Measurements from ENCODE around the gene CNFN.

CNFN gene

GRCh38 chr19:42407816-42408175 lies 17.7 kb upstream of the CNFN start:
- DNase-seq = no peak

GRCh38 chr19:42407085-42407815 lies 17.2 kb upstream of the CNFN start:
- DNase-seq = no peak

- no peak for DNase-seq
Measured at GRCh38 chr19:42406111-42406510, 16.0 kb upstream of the CNFN start.

- no peak for DNase-seq
Measured at GRCh38 chr19:42403586-42403985, 13.5 kb upstream of the CNFN start.

- DNase-seq = no peak
Measured at GRCh38 chr19:42402376-42403116, 12.4 kb upstream of the CNFN start.

- DNase-seq = peak; percentile 50 to 69 (median 63)
Measured at GRCh38 chr19:42401365-42402303, 11.5 kb upstream of the CNFN start.

DNA sequence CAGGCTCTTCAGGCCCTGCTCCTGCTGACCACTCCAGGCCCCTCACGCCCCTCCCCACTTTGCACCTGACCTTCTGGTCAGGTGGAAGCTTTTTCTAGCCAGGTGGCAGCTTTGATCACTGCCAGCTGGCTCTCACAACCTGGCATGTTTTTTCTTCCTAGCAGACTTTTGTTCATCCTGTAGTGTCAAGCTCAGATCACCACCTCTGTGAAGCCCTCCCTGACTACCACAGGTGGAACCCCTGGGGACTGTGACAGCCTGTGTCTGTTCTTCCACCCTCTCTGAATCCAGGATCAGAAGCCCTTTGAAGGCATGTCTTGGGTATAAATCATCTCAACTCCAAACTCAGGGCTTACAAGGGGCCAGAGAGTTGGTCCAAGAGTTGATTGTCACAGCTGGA lies 10.3 kb upstream of the CNFN start:
- DNase-seq = no peak

DNA sequence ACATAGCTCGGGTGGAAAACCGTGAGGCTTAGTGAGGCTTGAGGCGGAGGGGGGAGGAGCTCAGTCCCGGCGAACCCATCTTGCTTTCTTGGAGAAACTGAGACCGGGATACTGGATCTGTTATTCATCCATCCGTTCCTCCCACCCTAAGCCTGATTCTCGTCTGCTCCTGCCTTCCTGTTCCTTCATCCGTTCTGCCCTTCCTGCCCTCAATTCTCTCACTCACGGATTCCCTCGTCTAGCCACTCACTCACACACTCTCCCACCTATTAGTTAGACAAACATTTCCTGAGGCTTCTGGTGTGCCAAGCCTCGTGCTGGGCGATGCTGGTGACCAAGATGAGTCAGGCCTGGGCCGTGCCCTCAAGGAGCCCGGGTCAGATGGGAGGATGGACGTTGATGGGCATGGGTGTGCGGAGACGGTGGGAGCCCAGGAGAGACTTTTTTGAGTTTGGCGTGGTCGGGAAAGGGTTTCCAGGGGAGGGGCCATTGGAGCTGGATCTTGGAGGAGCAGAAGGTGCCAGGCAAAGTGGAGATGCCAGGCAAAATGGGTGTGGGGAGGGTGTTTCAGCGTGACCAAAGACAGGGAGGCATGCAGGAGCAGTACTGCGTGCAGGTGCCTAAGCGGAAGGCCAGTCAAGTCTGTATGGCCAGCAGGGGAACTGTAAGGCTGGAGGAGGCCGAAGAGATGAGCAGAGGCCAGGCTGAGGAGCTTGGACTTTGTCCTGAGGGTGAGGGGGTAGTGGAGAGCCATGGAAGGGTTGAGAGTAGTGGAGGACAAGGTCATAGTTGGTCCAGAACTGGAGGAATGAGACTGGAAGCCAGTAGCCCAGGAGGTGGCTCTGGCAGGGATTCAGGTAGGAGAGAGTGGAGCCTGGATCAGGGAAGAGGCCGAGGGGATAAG lies 7.4 kb upstream of the CNFN start:
- no peak for DNase-seq

DNA sequence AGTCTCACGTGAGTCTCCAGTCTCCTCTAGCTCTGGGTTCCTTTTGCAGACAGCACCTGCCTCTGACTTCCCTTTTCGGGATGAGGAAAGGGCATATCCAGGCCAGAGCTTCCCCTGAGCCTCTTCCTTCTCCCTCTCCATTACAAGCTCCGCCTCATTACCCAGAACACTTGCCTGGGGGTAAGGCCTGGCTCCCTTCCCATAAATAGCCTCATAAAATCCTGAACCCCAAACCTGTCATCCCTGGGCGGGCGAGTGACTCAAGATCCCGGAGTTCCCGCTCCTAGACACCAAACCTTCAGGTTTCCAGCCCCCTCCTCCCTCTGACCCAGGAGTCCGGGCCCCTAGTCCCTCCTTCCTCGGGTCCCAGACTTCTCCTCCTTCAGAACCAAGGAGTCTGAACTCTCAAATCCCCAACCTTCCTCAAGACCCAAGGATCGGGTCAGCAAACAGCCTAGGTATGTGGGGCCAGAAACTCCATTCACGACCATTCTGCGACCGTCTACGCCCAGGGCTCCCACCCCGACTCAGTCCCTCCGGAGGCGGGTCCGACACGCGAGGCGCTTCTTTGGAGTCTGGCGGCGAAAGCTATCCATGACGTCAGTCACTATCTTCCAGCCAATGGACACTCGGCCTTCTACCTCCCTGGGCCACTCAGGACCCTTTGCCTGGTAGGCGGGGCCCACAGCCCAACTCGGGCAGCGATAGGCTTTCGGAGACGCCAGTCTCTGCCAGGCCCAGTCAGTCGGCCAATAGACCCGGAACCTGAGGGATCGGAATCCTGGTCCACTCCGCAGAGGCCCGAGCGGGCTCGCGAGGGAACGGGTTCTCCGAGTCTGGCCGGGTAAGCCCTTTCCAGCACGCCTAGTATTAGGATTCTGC lies 6.5 kb upstream of the CNFN start:
- DNase-seq = peak; percentile 76 to 86 (median 84)

- no peak for DNase-seq
Measured at GRCh38 chr19:42394751-42395150, 4.7 kb upstream of the CNFN start.

DNA sequence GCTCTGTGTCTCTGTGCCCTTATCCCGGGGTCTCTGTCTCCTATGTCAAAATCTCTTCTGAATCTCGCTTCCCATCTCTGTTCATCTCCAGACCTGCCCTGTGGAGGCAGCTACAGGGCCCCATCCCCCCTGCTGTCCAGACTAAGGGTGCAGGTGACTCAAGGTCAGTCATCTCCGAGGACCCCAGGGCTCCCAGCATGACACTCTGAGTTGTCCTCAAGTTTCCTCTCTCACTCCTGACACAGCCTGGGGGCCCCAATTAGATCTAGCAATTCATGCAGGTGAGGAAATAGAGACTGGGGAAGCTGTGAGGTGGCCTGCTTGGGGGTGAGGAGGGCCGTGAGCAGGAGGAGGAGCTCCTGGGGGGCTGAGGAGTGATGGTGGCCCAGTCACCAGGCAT lies 2.1 kb upstream of the CNFN start:
- no peak for DNase-seq

DNA sequence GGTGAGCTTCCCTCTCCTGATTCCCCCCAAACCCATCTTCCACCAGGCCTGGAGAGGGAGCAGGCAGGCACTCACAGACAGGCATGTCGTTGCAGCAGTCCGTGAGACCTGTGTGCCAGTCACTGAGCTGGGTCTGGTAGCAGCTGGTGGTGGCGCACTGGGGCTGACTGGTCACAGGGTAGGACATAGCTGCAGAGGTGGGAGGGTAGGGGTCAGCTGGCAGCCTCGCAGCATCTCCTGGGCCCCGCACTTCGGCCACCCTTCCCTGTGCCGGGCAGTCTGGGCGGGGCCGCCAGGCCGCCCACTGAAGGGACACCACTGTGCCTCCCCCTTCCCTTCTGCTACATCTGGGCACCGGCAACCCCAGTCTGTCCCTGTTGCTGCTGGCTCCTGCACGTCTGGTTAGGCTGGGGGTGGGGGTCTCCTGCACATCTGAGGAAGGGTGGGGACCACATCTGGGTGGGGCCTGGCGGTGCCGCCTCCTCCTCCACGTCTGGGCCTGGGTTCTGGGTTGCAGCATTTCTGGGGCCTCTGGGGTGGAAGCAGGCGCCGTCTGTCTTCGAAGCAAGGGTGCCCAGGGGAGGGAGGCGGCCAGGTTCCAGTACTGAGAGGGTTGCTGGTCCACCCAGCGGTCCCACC lies 1.1 kb downstream of the CNFN start:
- no peak for DNase-seq

GRCh38 chr19:42386974-42387707 lies 3.0 kb downstream of the CNFN start:
- peak in 3 of 4 experiments; percentile 26 to 64 (median 29) for DNase-seq

GRCh38 chr19:42380155-42380554 lies 9.9 kb downstream of the CNFN start:
- no peak for DNase-seq

DNA sequence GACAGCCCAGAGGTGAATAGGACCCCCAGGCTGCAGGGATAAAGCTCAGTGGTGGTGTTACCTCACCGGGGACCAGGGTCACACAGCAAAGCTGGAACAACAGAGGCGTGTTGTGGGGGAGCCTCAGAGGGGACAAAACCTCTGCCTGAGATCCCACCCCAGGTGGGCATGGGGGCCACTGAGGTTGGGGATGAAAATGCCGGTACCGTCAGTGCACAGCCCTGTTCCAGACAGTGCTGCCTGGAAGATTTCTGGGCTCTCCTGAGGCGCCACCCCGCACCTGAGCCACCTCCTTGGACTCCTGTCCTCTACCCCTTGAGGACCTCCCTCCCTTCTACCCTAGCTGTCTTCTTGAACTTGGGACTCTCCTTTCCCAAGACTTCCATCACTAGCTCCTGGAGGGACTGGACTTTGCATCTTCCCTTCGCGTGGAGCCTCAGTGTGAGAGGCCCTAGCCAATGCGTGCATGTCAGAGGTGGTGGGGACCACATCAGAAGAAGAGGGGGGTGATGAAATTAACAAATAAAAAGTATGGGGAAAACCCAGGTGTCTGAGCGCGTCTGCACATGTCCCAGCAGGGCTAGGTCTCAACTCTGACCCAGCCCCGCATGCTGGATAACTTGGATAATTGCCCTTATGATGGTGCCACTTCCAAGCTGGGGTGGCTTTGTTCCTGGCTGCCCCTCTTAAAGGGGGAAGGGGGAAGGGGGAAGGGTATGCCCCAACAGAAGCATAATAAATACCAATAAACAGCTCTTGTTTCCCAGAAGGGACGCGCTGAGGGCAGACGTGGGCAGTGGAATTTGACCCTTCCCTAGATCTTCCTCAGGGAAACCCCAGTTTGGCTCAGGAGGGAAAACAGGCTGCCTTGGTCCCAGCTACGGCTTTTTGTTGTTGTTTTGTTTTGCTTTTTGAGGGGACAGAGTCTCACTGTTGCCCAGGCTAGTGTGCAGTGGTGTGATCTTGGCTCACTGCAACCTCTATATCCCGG lies 11.6 kb downstream of the CNFN start:
- DNase-seq = no peak

GRCh38 chr19:42376177-42376555 lies 13.9 kb downstream of the CNFN start:
- no peak for DNase-seq

DNA sequence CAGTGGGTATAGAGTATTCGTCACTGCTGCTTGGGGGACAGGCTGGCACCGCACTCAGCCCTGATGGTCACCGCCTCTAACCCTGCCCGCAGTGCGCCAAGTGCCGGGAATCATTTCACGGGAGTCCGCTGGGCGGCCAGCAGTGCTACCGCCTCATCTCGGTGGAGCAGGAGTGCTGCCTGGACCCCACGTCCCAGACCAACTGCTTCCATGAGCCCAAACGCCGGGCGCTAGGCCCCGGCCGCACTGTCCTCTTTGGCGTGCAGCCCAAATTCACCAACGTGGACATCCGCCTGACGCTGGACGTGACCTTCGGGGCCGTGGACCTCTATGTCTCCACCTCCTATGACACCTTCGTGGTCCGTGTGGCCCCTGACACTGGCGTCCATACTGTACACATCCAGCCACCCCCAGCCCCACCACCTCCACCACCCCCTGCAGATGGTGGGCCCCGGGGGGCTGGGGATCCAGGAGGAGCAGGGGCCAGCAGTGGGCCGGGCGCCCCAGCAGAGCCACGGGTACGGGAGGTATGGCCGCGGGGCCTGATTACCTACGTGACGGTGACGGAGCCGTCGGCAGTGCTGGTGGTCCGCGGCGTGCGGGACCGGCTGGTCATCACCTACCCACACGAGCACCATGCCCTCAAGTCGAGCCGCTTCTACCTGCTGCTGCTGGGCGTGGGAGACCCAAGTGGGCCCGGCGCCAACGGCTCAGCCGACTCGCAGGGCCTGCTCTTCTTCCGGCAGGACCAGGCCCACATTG lies 14.5 kb downstream of the CNFN start:
- no peak for DNase-seq

- DNase-seq = no peak
Measured at GRCh38 chr19:42374826-42375376, 15.2 kb downstream of the CNFN start.

All from activated naive CD4-positive, alpha-beta T cell (primary cell).